Endothelial cell (in vitro differentiated cells): ENCODE data around the gene OSCP1. TPM values are rescaled to one million over a fixed set of nuclear protein-coding genes. Genes with fewer than 3 reads are reported as not detected.

Source experiments
- DNase-seq: peaks from one replicate; pipeline ENCODE4 v3.0.0; 2021; ENCODE audit warnings: low spot score
- H3K27ac Mint-ChIP-seq: one replicate; pipeline ENCODE4 v1.8.0; 2021; ENCODE audit warnings: mixed read lengths, inconsistent platforms; ENCODE audit not compliant: unreplicated experiment
- H3K27me3 Mint-ChIP-seq: one replicate; pipeline ENCODE4 v1.8.0; 2021; ENCODE audit warnings: mild to moderate bottlenecking, moderate library complexity, mixed read lengths, inconsistent platforms; ENCODE audit not compliant: unreplicated experiment
- H3K36me3 Mint-ChIP-seq: one replicate; pipeline ENCODE4 v1.8.0; 2021; ENCODE audit warnings: mild to moderate bottlenecking, low read depth, mixed read lengths, inconsistent platforms; ENCODE audit not compliant: unreplicated experiment
- H3K4me1 Mint-ChIP-seq: one replicate; pipeline ENCODE4 v1.8.0; 2021; ENCODE audit warnings: mild to moderate bottlenecking, mixed read lengths, inconsistent platforms; ENCODE audit not compliant: unreplicated experiment
- H3K4me3 Mint-ChIP-seq: one replicate; pipeline ENCODE4 v1.8.0; 2021; ENCODE audit warnings: mild to moderate bottlenecking, mixed read lengths, inconsistent platforms; ENCODE audit not compliant: unreplicated experiment
- H3K9me3 Mint-ChIP-seq: one replicate; pipeline ENCODE4 v1.8.0; 2021; ENCODE audit warnings: mixed read lengths, inconsistent platforms; ENCODE audit not compliant: unreplicated experiment
- total RNA-seq: library from RNA; stranded (reverse); fragmentation: NEBNext Ultra II Directional; extraction: Animal tissue kit (Norgen Biotek cat#: 25700); gene quantifications from one replicate; pipeline ENCODE4 v1.2.1, GENCODE V29; 2021; ENCODE audit not compliant: unreplicated experiment
- TF ChIP-seq, protein P1 (sequence below): fragments of 200-600 bp; sonication (generic); IDR thresholded peaks from one replicate; pipeline ENCODE4 v1.5.0; 2021; ENCODE audit warnings: antibody characterized with exemption; ENCODE audit not compliant: unreplicated experiment

Gene OSCP1
- total RNA-seq, 1 donor from 2014 or later: 5.1 TPM

DNA sequence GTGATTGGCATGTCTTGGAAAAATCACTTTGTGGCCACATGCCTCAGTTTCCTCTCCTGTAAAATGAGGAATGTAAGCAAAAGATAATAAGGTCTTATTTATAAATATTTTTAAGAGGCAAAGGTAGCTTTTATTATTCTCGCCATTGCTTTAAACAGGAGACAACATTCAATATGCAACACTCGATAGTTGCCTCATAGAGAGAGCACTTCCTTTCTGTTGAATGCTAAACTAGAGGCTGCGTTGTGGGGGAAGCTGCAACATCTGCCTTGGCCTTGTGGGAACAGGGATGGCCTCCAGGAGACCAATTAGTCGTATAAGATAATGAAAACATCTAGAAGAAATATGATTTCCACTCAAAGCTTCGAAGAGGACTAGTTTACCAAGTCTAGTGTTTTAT lies 3.5 kb downstream of the OSCP1 start:
- Mint-ChIP-seq H3K9me3 (no peaks in the 10 kb centered on the region), H3K36me3 (peaks cover 4% of the 10 kb centered on the region), H3K27ac (no peak overlapping the region), H3K27me3 (peaks cover 5% of the 10 kb centered on the region), H3K4me1 (peaks cover 25% of the 10 kb centered on the region), H3K4me3 (no peak overlapping the region)
- TF ChIP-seq, protein P1, sequence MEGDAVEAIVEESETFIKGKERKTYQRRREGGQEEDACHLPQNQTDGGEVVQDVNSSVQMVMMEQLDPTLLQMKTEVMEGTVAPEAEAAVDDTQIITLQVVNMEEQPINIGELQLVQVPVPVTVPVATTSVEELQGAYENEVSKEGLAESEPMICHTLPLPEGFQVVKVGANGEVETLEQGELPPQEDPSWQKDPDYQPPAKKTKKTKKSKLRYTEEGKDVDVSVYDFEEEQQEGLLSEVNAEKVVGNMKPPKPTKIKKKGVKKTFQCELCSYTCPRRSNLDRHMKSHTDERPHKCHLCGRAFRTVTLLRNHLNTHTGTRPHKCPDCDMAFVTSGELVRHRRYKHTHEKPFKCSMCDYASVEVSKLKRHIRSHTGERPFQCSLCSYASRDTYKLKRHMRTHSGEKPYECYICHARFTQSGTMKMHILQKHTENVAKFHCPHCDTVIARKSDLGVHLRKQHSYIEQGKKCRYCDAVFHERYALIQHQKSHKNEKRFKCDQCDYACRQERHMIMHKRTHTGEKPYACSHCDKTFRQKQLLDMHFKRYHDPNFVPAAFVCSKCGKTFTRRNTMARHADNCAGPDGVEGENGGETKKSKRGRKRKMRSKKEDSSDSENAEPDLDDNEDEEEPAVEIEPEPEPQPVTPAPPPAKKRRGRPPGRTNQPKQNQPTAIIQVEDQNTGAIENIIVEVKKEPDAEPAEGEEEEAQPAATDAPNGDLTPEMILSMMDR: no peak
- DNase-seq: no peak

DNA sequence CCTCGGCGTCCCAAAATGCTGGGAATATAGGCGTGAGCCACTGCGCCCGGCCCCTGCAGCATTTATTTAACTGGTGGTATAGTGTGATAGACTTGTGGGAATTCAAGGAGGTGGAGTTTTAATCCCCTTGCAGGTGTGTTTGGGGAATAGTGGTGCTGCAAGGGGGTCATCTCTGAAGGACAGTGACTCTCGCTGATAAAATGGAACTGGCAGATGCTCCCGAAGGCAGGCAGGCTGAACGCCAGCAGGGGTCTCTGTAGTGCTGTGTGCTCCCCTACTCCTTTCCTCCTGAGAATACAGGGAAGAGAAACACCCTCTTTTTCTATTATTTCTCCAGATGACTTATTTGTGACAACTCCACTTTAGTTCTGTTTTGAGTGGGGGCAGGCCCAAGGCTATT lies 4.0 kb downstream of the OSCP1 start:
- TF ChIP-seq, protein P1: no peak
- peak; percentile 50 for DNase-seq
- H3K4me1 Mint-ChIP-seq: peaks cover 20% of the 10 kb centered on the region
- H3K36me3 Mint-ChIP-seq: peaks cover under 1% of the 10 kb centered on the region
- no peak overlapping the region for H3K4me3 Mint-ChIP-seq
- H3K27me3 Mint-ChIP-seq: peaks cover under 1% of the 10 kb centered on the region
- no peaks in the 10 kb centered on the region for H3K9me3 Mint-ChIP-seq
- H3K27ac Mint-ChIP-seq: no peak overlapping the region

DNA sequence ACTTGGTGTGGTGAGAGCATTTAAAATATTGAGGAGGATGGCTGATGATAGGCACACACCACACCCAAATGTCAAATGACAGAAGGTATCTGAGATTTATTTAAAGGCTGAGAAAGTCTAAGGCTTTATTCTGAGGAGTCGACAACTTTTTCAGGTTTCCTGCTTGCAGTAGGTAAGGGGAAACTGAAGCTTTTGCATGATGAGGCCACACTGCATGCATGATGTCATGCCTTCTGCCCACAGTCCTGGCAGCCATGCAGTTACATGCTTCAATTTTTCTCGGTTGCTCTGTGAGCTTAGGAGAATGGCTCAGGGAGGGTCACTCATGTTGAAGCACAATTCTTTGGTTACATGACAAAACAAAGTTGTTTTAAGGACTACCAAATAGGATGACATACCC lies 7.0 kb downstream of the OSCP1 start:
- H3K9me3 Mint-ChIP-seq: no peaks in the 10 kb centered on the region
- H3K27ac Mint-ChIP-seq: no peak overlapping the region
- H3K27me3 Mint-ChIP-seq: no peaks in the 10 kb centered on the region
- TF ChIP-seq, protein P1: no peak
- peaks cover 4% of the 10 kb centered on the region for H3K4me1 Mint-ChIP-seq
- no peak for DNase-seq
- no peak overlapping the region for H3K4me3 Mint-ChIP-seq
- H3K36me3 Mint-ChIP-seq: no peaks in the 10 kb centered on the region

DNA sequence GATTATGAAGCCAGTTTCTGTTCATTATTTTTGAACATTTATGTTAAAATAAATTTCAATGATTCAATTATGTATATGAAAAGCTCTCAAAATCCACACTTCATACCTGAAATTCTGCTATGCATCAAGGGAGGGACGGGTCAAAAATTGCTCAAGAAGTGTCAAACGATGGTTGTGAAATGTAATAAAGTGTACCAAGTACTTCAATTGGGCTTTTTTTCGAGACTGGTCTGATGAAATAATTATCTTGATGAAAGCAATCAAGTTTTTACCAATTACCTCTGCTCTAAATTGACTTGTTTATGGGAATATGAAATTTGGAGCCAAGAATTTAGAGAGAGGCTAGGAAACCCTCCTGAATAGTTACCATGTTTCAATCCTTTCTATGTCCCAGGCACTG lies 7.9 kb downstream of the OSCP1 start:
- Mint-ChIP-seq H3K4me3 (no peak overlapping the region), H3K4me1 (peaks cover 2% of the 10 kb centered on the region), H3K27me3 (no peaks in the 10 kb centered on the region), H3K36me3 (peaks cover under 1% of the 10 kb centered on the region), H3K27ac (no peak overlapping the region), H3K9me3 (no peaks in the 10 kb centered on the region)
- TF ChIP-seq, protein P1: no peak
- no peak for DNase-seq

DNA sequence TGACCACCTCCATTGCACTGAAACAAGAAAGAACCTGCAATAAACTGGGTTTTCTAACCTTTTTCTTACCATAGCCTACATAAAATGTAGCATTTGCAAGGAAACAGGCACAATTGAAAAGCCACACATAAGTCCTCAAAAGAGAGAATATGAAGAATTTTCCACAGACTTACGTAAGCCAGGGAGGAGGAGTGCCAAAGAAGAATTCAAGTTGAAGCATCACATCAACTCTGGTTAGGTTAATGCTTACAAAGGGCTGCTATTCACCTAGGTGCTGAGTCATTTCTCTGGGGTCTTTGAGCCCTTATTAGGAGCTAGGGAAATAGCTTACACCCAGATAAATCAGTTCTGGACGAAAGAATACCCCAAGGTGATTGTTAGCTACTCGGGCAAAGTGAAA lies 9.6 kb downstream of the OSCP1 start:
- no peak overlapping the region for H3K4me3 Mint-ChIP-seq
- DNase-seq: no peak
- H3K27ac Mint-ChIP-seq: no peak overlapping the region
- H3K4me1 Mint-ChIP-seq: no peaks in the 10 kb centered on the region
- H3K36me3 Mint-ChIP-seq: peaks cover 6% of the 10 kb centered on the region
- no peaks in the 10 kb centered on the region for H3K9me3 Mint-ChIP-seq
- H3K27me3 Mint-ChIP-seq: no peaks in the 10 kb centered on the region
- TF ChIP-seq, protein P1: no peak
